CD14-positive monocyte (primary cell): Measurements from ENCODE around the gene TTC38. TPM values are rescaled to one million over a fixed set of nuclear protein-coding genes. Genes with fewer than 3 reads are reported as not detected.

ENCODE experiments used
- DNase-seq, 3 donors: peaks; one replicate each; pipeline ENCODE4 v3.0.0-alpha.2; 2011 to 2022
- H2AFZ ChIP-seq: 2 replicates; pipeline ENCODE4 v1.6.0; 2012; ENCODE audit warnings: mild to moderate bottlenecking, low read depth, low read length, inconsistent platforms; ENCODE audit not compliant: insufficient read depth, poor library complexity, severe bottlenecking
- H3K27ac ChIP-seq, 2 donors: 1 replicate in 1 of 2; 2 replicates in 1 of 2; pipeline ENCODE4 v1.5.1; 2012 to 2013; ENCODE audit warnings: low read length in 2 of 2, control low read depth in 1 of 2, inconsistent platforms in 1 of 2, low read depth in 1 of 2, mild to moderate bottlenecking in 1 of 2
- H3K27me3 ChIP-seq, 2 donors: one replicate each; pipeline versions ENCODE4 v1.6.0 to v1.6.1; 2011 to 2013; ENCODE audit warnings: low read length in 2 of 2; ENCODE audit not compliant: control insufficient read depth in 2 of 2, insufficient read depth in 2 of 2
- H3K36me3 ChIP-seq, 2 donors: replicated peaks in 1 of 2; 1 replicate in 1 of 2; 2 replicates in 1 of 2; pipeline versions ENCODE4 v1.5.1 to v1.6.1; 2012 to 2013; ENCODE audit warnings: low read length in 2 of 2, control low read depth in 1 of 2, inconsistent platforms in 1 of 2, mild to moderate bottlenecking in 1 of 2; ENCODE audit not compliant: insufficient read depth in 2 of 2, control insufficient read depth in 1 of 2
- H3K4me1 ChIP-seq, 2 donors: 1 replicate in 1 of 2; 2 replicates in 1 of 2; pipeline versions ENCODE4 v1.5.1 to v1.6.1; 2012 to 2013; ENCODE audit warnings: low read length in 2 of 2, control low read depth in 1 of 2, inconsistent platforms in 1 of 2, mild to moderate bottlenecking in 1 of 2, moderate library complexity in 1 of 2; ENCODE audit not compliant: insufficient read depth in 2 of 2, control insufficient read depth in 1 of 2
- H3K4me2 ChIP-seq: replicated peaks from 2 replicates; pipeline ENCODE3; 2012; ENCODE audit warnings: low read length, moderate library complexity, mild to moderate bottlenecking; ENCODE audit not compliant: poor library complexity, severe bottlenecking; ENCODE audit errors: extremely low read depth
- H3K4me3 ChIP-seq, 3 experiments: fragments of 200-600 bp in 1 of 3; sonication (generic) in 1 of 3; replicated peaks in 1 of 3; 1 replicate in 2 of 3; 2 replicates in 1 of 3; pipeline ENCODE4 v1.5.1; 2011 to 2013; ENCODE audit warnings: low read length in 3 of 3, mild to moderate bottlenecking in 3 of 3, control low read depth in 2 of 3, low read depth in 2 of 3, inconsistent platforms in 1 of 3, moderate library complexity in 1 of 3
- H3K79me2 ChIP-seq: 2 replicates; pipeline ENCODE4 v1.6.0; 2012; ENCODE audit warnings: mild to moderate bottlenecking, control low read depth, inconsistent platforms, low read length, moderate library complexity; ENCODE audit not compliant: insufficient read depth
- H3K9ac ChIP-seq: 2 replicates; pipeline ENCODE4 v1.6.0; 2017; ENCODE audit warnings: low read length, mild to moderate bottlenecking; ENCODE audit not compliant: insufficient read depth, poor library complexity, severe bottlenecking
- H3K9me3 ChIP-seq, 2 donors: replicated peaks in 1 of 2; 1 replicate in 1 of 2; 2 replicates in 1 of 2; pipeline versions ENCODE4 v1.5.1 to v1.6.1; 2012 to 2013; ENCODE audit warnings: low read length in 2 of 2, control low read depth in 1 of 2; ENCODE audit not compliant: control insufficient read depth in 1 of 2, insufficient read depth in 1 of 2
- H4K20me1 ChIP-seq: 2 replicates; pipeline ENCODE4 v1.6.0; 2012; ENCODE audit warnings: mild to moderate bottlenecking, low read length, control low read depth, moderate library complexity; ENCODE audit not compliant: insufficient read depth
- H3K27ac Mint-ChIP-seq, 7 donors: one replicate each; pipeline ENCODE4 v1.8.0; 2020; ENCODE audit warnings: mild to moderate bottlenecking in 7 of 7, mixed read lengths in 7 of 7, moderate library complexity in 6 of 7, inconsistent platforms in 2 of 7
- H3K27me3 Mint-ChIP-seq, 3 donors: one replicate each; pipeline ENCODE4 v1.8.0; 2021 to 2022; ENCODE audit warnings: low read depth in 3 of 3, mild to moderate bottlenecking in 3 of 3, mixed read lengths in 3 of 3, moderate library complexity in 3 of 3, inconsistent platforms in 1 of 3
- H3K36me3 Mint-ChIP-seq, 2 donors: one replicate each; pipeline ENCODE4 v1.8.0; 2020; ENCODE audit warnings: mixed read lengths in 2 of 2, inconsistent platforms in 1 of 2, mild to moderate bottlenecking in 1 of 2
- H3K4me1 Mint-ChIP-seq: one replicate; pipeline ENCODE4 v1.8.0; 2020; ENCODE audit warnings: mild to moderate bottlenecking, mixed read lengths
- H3K4me3 Mint-ChIP-seq, 2 donors: one replicate each; pipeline ENCODE4 v1.8.0; 2020; ENCODE audit warnings: mild to moderate bottlenecking in 2 of 2, mixed read lengths in 2 of 2, moderate library complexity in 1 of 2
- H3K9me3 Mint-ChIP-seq, 7 donors: one replicate each; pipeline ENCODE4 v1.8.0; 2020 to 2022; ENCODE audit warnings: mixed read lengths in 7 of 7, mild to moderate bottlenecking in 6 of 7, moderate library complexity in 6 of 7, inconsistent platforms in 2 of 7
- CTCF ChIP-seq: fragments of 200-600 bp; IDR thresholded peaks from one replicate; pipeline ENCODE4 v1.8.0; 2022; ENCODE audit warnings: antibody characterized with exemption, mild to moderate bottlenecking
- WGBS: methylation state at CpG from one replicate; pipeline ENCODE4 v1.1.5; 2013; ENCODE audit warnings: missing lambda C conversion rate; ENCODE audit not compliant: insufficient coverage; 5-methylcytosine and 5-hydroxymethylcytosine counted together
- intact Hi-C, 2 donors: fragments of 100-400 bp; cut with micrococcal nuclease; formaldehyde crosslinking; loops; one replicate each; pipeline versions ENCODE4 v1.15.0 to v1.15.1; 2023
- polyA plus RNA-seq, 3 donors: library from polyadenylated mRNA; depleted of rRNA in 1 of 3; unstranded in 2 of 3; stranded (reverse) in 1 of 3; fragments of 300-500 nt in 2 of 3; fragments of >200 nt in 1 of 3; fragmentation: Illumina TruSeq in 2 of 3; gene quantifications; 1 replicate in 2 of 3; 2 replicates in 1 of 3; pipeline ENCODE4 v1.2.3, GENCODE V29; 2012 to 2021

Gene TTC38
- polyA plus RNA-seq, 3 donors = 14.7 to 22.5 (median 17.0) TPM

GRCh38 chr22:46247443-46247975 is 20.3 kb upstream of the TTC38 start:
- Histone ChIP-seq H2AFZ (no peak overlapping the region), H3K9ac (no peak overlapping the region), H3K4me3 (no peak overlapping the region), H3K27ac (no peak overlapping the region), H3K9me3 (no peaks in the 10 kb centered on the region), H4K20me1 (no peaks in the 10 kb centered on the region), H3K36me3 (peaks cover 9 to 24% of the 10 kb centered on the region in 2 donors), H3K4me1 (peaks cover 18 to 24% of the 10 kb centered on the region in 2 donors), H3K79me2 (peaks cover 4% of the 10 kb centered on the region), H3K4me2 (no peak overlapping the region), H3K27me3 (no peaks in the 10 kb centered on the region)
- no peak for TF ChIP-seq CTCF
- peaks cover 0 to 3% (median 0%) of the 10 kb centered on the region in 7 donors for H3K9me3 Mint-ChIP-seq
- H3K27ac Mint-ChIP-seq = no peak overlapping the region
- no peak overlapping the region for H3K4me3 Mint-ChIP-seq
- peaks cover 22 to 23% of the 10 kb centered on the region in 2 donors for H3K36me3 Mint-ChIP-seq
- peaks cover 0 to 2% (median 0%) of the 10 kb centered on the region in 3 donors for H3K27me3 Mint-ChIP-seq
- DNase-seq = no peak
- 90% methylated on average over 2 of the region's 2 CpGs for WGBS
- peaks cover 23% of the 10 kb centered on the region for H3K4me1 Mint-ChIP-seq
- intact Hi-C loops = no loop called here

GRCh38 chr22:46250035-46250782 is 17.6 kb upstream of the TTC38 start, which contains the start of gene CDPF1:
Gene CDPF1 (minus strand): TSS chr22:46250293. CDS start chr22:46248284, 2,009 bp downstream.
- H3K36me3 Mint-ChIP-seq = peaks cover 7 to 9% of the 10 kb centered on the region in 2 donors
- peak within 1 kb of the TSS; percentile 91 for H3K4me2 ChIP-seq
- H3K27me3 Mint-ChIP-seq = peaks cover 0 to 4% (median 0%) of the 10 kb centered on the region in 3 donors
- H3K9me3 ChIP-seq = no peaks in the 10 kb centered on the region
- under 1% methylated on average over 89 of the region's 89 CpGs for WGBS
- H3K36me3 ChIP-seq = peaks cover 0 to 1% of the 10 kb centered on the region in 2 donors
- no peaks in the 10 kb centered on the region for H4K20me1 ChIP-seq
- H3K4me1 ChIP-seq = peaks cover 14 to 19% of the 10 kb centered on the region in 2 donors
- peak within 1 kb of the TSS; percentile 58 to 88 (median 67) for H3K4me3 ChIP-seq
- peak within 1 kb of the TSS; percentile 95 for H2AFZ ChIP-seq
- H3K9me3 Mint-ChIP-seq = peaks cover 0 to 5% (median 0%) of the 10 kb centered on the region in 7 donors
- H3K9ac ChIP-seq = peak within 1 kb of the TSS; percentile 77
- peak within 1 kb of the TSS; percentile 89 to 93 for H3K4me3 Mint-ChIP-seq
- intact Hi-C loops = loop anchor here in 1 of 2 donors (5.0 kb wide), 1 partner anchor 98 kb away; the partner anchor contains the start of gene PPARA
- no peaks in the 10 kb centered on the region for H3K27me3 ChIP-seq
- TF ChIP-seq CTCF = no peak
- peak; percentile 77 to 84 (median 82) for DNase-seq
- peaks cover 4% of the 10 kb centered on the region for H3K79me2 ChIP-seq
- H3K27ac Mint-ChIP-seq = peak within 1 kb of the TSS; percentile 33 to 84 (median 72)
- peak within 1 kb of the TSS; percentile 61 to 81 for H3K27ac ChIP-seq
- H3K4me1 Mint-ChIP-seq = peaks cover 26% of the 10 kb centered on the region
